CMK (cell line): ENCODE measurements around the gene SCGN.

Experiments
- DNase-seq: peaks from one replicate; pipeline ENCODE4 v3.0.0-alpha.2; 2010; ENCODE audit warnings: low read depth

SCGN gene

GRCh38 chr6:25652007-25652515, at the start of gene SCGN:
SCGN (plus strand) TSS chr6:25652215; CDS start chr6:25652404, 189 bp downstream.
- DNase-seq, result no peak

- DNase-seq, result no peak
These were observed 49.4 kb upstream of the SCGN start for GRCh38 chr6:25602674-25602982.

GRCh38 chr6:25603251-25603650, 48.8 kb upstream of the SCGN start:
- peak; percentile 73 for DNase-seq

- DNase-seq, result no peak
These were observed 45.9 kb upstream of the SCGN start for GRCh38 chr6:25606151-25606550.

- DNase-seq, result peak; percentile 94
These were observed 43.3 kb upstream of the SCGN start for GRCh38 chr6:25608558-25609174.

- DNase-seq, result no peak
These were observed 39.3 kb upstream of the SCGN start for GRCh38 chr6:25612666-25613065.

GRCh38 chr6:25613415-25613814, 38.6 kb upstream of the SCGN start:
- no peak for DNase-seq

- DNase-seq, result no peak
These were observed 38.0 kb upstream of the SCGN start for GRCh38 chr6:25614052-25614451.

- DNase-seq, result no peak
These were observed 36.5 kb upstream of the SCGN start for GRCh38 chr6:25615471-25615870.

- DNase-seq, result no peak
These were observed 34.0 kb upstream of the SCGN start for GRCh38 chr6:25617997-25618396.

GRCh38 chr6:25619217-25619616, 32.8 kb upstream of the SCGN start:
- DNase-seq, result peak; percentile 49

GRCh38 chr6:25620391-25620790, 31.6 kb upstream of the SCGN start:
- DNase-seq, result no peak

GRCh38 chr6:25623065-25623464, 28.9 kb upstream of the SCGN start:
- no peak for DNase-seq

GRCh38 chr6:25623879-25624278, 28.1 kb upstream of the SCGN start:
- no peak for DNase-seq

GRCh38 chr6:25627001-25627400, 25.0 kb upstream of the SCGN start:
- DNase-seq, result no peak

GRCh38 chr6:25628471-25629197, 23.4 kb upstream of the SCGN start:
- no peak for DNase-seq

- DNase-seq, result no peak
These were observed 22.8 kb upstream of the SCGN start for GRCh38 chr6:25629198-25629576.

- no peak for DNase-seq
These were observed 21.3 kb upstream of the SCGN start for GRCh38 chr6:25630508-25631278.

- DNase-seq, result no peak
These were observed 16.1 kb upstream of the SCGN start for GRCh38 chr6:25635886-25636317.

- no peak for DNase-seq
These were observed 14.8 kb upstream of the SCGN start for GRCh38 chr6:25637211-25637610.

- no peak for DNase-seq
These were observed 14.0 kb upstream of the SCGN start for GRCh38 chr6:25637960-25638434.

- DNase-seq, result peak; percentile 54
These were observed 12.4 kb upstream of the SCGN start for GRCh38 chr6:25639653-25640052.

GRCh38 chr6:25640446-25640845, 11.6 kb upstream of the SCGN start:
- no peak for DNase-seq
